NT2/D1 (cell line): Measurements from ENCODE around the gene SMIM36.

ENCODE experiments used
- YY1 ChIP-seq: IDR thresholded peaks from 2 replicates; pipeline ENCODE4 v1.6.1; 2011; ENCODE audit not compliant: insufficient read length, insufficient read depth
- ZNF274 ChIP-seq: IDR thresholded peaks from 2 replicates; pipeline ENCODE4 v1.6.1; 2011; ENCODE audit warnings: mild to moderate bottlenecking, low read depth, low read length

GRCh38 chr17:55546991-55547664 is 35.9 kb upstream of the SMIM36 start:
- TF ChIP-seq ZNF274 (no peak), YY1 (no peak)
